H7 (cell line): Measurements from ENCODE around the gene BAIAP3. TPM values are rescaled to one million over a fixed set of nuclear protein-coding genes. Genes with fewer than 3 reads are reported as not detected.

ENCODE experiments used
- DNase-seq: peaks from one replicate; pipeline ENCODE4 v3.0.0; 2012
- H3K27me3 ChIP-seq: 2 replicates; pipeline ENCODE4 v1.6.0; 2011; ENCODE audit warnings: mild to moderate bottlenecking, low read length; ENCODE audit not compliant: control insufficient read depth, insufficient read depth
- H3K36me3 ChIP-seq: replicated peaks from 2 replicates; pipeline ENCODE4 v1.5.1; 2011; ENCODE audit warnings: low read length; ENCODE audit not compliant: control insufficient read depth, insufficient read depth
- H3K4me3 ChIP-seq: 2 replicates; pipeline ENCODE4 v1.5.1; 2011; ENCODE audit warnings: low read depth, mild to moderate bottlenecking, control low read depth, low read length, moderate library complexity; ENCODE audit not compliant: insufficient read depth
- total RNA-seq: library from RNA; depleted of rRNA; stranded (reverse); fragments of >200 nt; shearing (Covaris generic); gene quantifications from 2 replicates; pipeline ENCODE4 v1.2.3, GENCODE V29; 2014

BAIAP3 gene
- total RNA-seq, 1 experiment from 2014 or later = 2.6 TPM

- Histone ChIP-seq H3K36me3 (no peaks in the 10 kb centered on the region; the same call in none of the 2 replicates), H3K27me3 (no peaks in the 10 kb centered on the region), H3K4me3 (peak overlapping the region; percentile 84)
- peak; percentile 99 for DNase-seq
Measured at GRCh38 chr16:1379304-1380076, 46.0 kb downstream of the BAIAP3 start.

GRCh38 chr16:1380195-1380594, 46.8 kb downstream of the BAIAP3 start:
- Histone ChIP-seq H3K27me3 (no peaks in the 10 kb centered on the region), H3K4me3 (peak overlapping the region; percentile 59; the same call in 1 of the 2 replicates), H3K36me3 (no peaks in the 10 kb centered on the region; the same call in 1 of the 2 replicates)
- DNase-seq = no peak

GRCh38 chr16:1381612-1382406, 48.4 kb downstream of the BAIAP3 start:
- no peaks in the 10 kb centered on the region for H3K27me3 ChIP-seq
- H3K4me3 ChIP-seq = no peak overlapping the region
- DNase-seq = no peak
- no peaks in the 10 kb centered on the region; the same call in 1 of the 2 replicates for H3K36me3 ChIP-seq

GRCh38 chr16:1383556-1383955, 50.1 kb downstream of the BAIAP3 start:
- H3K27me3 ChIP-seq = no peaks in the 10 kb centered on the region
- H3K36me3 ChIP-seq = no peaks in the 10 kb centered on the region; the same call in 1 of the 2 replicates
- H3K4me3 ChIP-seq = no peak overlapping the region
- no peak for DNase-seq

GRCh38 chr16:1385232-1385631, 51.8 kb downstream of the BAIAP3 start:
- H3K27me3 ChIP-seq = no peaks in the 10 kb centered on the region
- H3K36me3 ChIP-seq = no peaks in the 10 kb centered on the region; the same call in 1 of the 2 replicates
- DNase-seq = no peak
- H3K4me3 ChIP-seq = no peak overlapping the region

GRCh38 chr16:1387331-1387730, 53.9 kb downstream of the BAIAP3 start:
- Histone ChIP-seq H3K4me3 (no peak overlapping the region), H3K36me3 (peaks cover 3% of the 10 kb centered on the region), H3K27me3 (no peaks in the 10 kb centered on the region)
- no peak for DNase-seq

- Histone ChIP-seq H3K27me3 (no peaks in the 10 kb centered on the region), H3K4me3 (no peak overlapping the region), H3K36me3 (peaks cover 3% of the 10 kb centered on the region)
- DNase-seq = no peak
Measured at GRCh38 chr16:1389762-1390161, 56.3 kb downstream of the BAIAP3 start.

GRCh38 chr16:1390239-1390779, 56.9 kb downstream of the BAIAP3 start:
- H3K36me3 ChIP-seq = peaks cover 3% of the 10 kb centered on the region
- no peak overlapping the region for H3K4me3 ChIP-seq
- no peaks in the 10 kb centered on the region for H3K27me3 ChIP-seq
- DNase-seq = no peak

GRCh38 chr16:1392826-1393225, 59.4 kb downstream of the BAIAP3 start:
- Histone ChIP-seq H3K36me3 (peaks cover 3% of the 10 kb centered on the region), H3K27me3 (no peaks in the 10 kb centered on the region), H3K4me3 (no peak overlapping the region)
- DNase-seq = no peak

- DNase-seq = no peak
- Histone ChIP-seq H3K36me3 (peaks cover 3% of the 10 kb centered on the region), H3K4me3 (no peak overlapping the region), H3K27me3 (no peaks in the 10 kb centered on the region)
Measured at GRCh38 chr16:1393613-1394176, 60.2 kb downstream of the BAIAP3 start.

GRCh38 chr16:1394367-1394951, 61.0 kb downstream of the BAIAP3 start:
- Histone ChIP-seq H3K27me3 (no peaks in the 10 kb centered on the region), H3K4me3 (no peak overlapping the region), H3K36me3 (peaks cover 3% of the 10 kb centered on the region)
- peak; percentile 66 for DNase-seq

- H3K36me3 ChIP-seq = peaks cover 3% of the 10 kb centered on the region
- H3K27me3 ChIP-seq = no peaks in the 10 kb centered on the region
- no peak for DNase-seq
- H3K4me3 ChIP-seq = no peak overlapping the region
Measured at GRCh38 chr16:1395444-1396031, 62.1 kb downstream of the BAIAP3 start.

- Histone ChIP-seq H3K36me3 (peaks cover 3% of the 10 kb centered on the region), H3K4me3 (no peak overlapping the region), H3K27me3 (no peaks in the 10 kb centered on the region)
- peak; percentile 54 for DNase-seq
Measured at GRCh38 chr16:1397779-1398178, 64.3 kb downstream of the BAIAP3 start.

- Histone ChIP-seq H3K27me3 (no peaks in the 10 kb centered on the region), H3K4me3 (no peak overlapping the region), H3K36me3 (peaks cover 3% of the 10 kb centered on the region)
- DNase-seq = no peak
Measured at GRCh38 chr16:1398351-1398750, 64.9 kb downstream of the BAIAP3 start.
